ENCODE measurements around the gene TMCO2. TPM values are rescaled to one million over a fixed set of nuclear protein-coding genes. Genes with fewer than 3 reads are reported as not detected.

The TMCO2 gene
- total RNA-seq, 1 experiment from 2014 or later: not detected

DNA sequence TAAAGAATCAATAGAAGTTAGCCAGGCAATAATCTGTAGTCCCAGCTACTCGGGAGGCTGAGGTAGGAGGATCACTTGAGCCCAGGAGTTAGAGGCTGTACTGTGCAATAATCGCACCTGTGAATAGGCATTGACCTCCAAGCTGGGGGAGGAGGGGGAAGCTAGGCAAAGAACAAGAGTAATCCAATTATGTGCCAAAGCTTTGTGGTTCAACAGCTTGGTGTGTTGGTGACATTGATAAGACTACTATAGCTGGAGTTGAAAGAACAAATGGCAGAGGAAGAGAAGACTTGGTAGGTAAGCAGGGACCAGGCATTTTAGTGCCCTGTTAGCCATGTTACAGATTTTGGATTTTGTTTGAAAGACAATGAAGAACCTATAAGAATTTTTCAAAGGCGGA is 2.1 kb upstream of the TMCO2 start:
- RAD21 ChIA-PET (ENCODE audit: low non-redundant PET in 1 of 2, low total read pairs in 2 of 2, uncharacterized antibody in 2 of 2, unreplicated experiment in 2 of 2): no interaction called here
- DNase-seq (ENCODE audit: low read depth, low spot score): no peak

More for the DNA sequence above, 2.1 kb upstream of the TMCO2 start:
- CTCF ChIA-PET: no interaction called here
- no peaks in the 10 kb centered on the region for H3K9me3 ChIP-seq (ENCODE audit: control insufficient read depth in 1 of 2, insufficient read depth in 1 of 2, low read depth in 1 of 2, low read length in 2 of 2)
- POLR2A ChIA-PET: no interaction called here
- H3K9me2 ChIP-seq (ENCODE audit: insufficient read depth): no peaks in the 10 kb centered on the region
- no peak overlapping the region for H2AFZ ChIP-seq (ENCODE audit: low read depth, low read length, poor library complexity, severe bottlenecking)
- peak overlapping the region; percentile 38 for H3K4me2 ChIP-seq (ENCODE audit: low read length)
- TF ChIP-seq SP1 (IDR thresholded peaks at IDR 0.05; ENCODE audit: low read depth): no peak
- no peak for TF ChIP-seq YY1 (IDR thresholded peaks at IDR 0.05; ENCODE audit: extremely low read depth, insufficient replicate concordance, low read depth, low read length)
- TF ChIP-seq, protein P1, sequence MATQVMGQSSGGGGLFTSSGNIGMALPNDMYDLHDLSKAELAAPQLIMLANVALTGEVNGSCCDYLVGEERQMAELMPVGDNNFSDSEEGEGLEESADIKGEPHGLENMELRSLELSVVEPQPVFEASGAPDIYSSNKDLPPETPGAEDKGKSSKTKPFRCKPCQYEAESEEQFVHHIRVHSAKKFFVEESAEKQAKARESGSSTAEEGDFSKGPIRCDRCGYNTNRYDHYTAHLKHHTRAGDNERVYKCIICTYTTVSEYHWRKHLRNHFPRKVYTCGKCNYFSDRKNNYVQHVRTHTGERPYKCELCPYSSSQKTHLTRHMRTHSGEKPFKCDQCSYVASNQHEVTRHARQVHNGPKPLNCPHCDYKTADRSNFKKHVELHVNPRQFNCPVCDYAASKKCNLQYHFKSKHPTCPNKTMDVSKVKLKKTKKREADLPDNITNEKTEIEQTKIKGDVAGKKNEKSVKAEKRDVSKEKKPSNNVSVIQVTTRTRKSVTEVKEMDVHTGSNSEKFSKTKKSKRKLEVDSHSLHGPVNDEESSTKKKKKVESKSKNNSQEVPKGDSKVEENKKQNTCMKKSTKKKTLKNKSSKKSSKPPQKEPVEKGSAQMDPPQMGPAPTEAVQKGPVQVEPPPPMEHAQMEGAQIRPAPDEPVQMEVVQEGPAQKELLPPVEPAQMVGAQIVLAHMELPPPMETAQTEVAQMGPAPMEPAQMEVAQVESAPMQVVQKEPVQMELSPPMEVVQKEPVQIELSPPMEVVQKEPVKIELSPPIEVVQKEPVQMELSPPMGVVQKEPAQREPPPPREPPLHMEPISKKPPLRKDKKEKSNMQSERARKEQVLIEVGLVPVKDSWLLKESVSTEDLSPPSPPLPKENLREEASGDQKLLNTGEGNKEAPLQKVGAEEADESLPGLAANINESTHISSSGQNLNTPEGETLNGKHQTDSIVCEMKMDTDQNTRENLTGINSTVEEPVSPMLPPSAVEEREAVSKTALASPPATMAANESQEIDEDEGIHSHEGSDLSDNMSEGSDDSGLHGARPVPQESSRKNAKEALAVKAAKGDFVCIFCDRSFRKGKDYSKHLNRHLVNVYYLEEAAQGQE (IDR thresholded peaks at IDR 0.05; ENCODE audit: low read depth): no peak
- no peak for TF ChIP-seq TCF7L2 (IDR thresholded peaks at IDR 0.05; ENCODE audit: borderline replicate concordance, extremely low read depth, insufficient read depth, insufficient read length)
- TF ChIP-seq JUND (IDR thresholded peaks at IDR 0.05): no peak
- TF ChIP-seq, protein P2, sequence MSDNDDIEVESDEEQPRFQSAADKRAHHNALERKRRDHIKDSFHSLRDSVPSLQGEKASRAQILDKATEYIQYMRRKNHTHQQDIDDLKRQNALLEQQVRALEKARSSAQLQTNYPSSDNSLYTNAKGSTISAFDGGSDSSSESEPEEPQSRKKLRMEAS (IDR thresholded peaks at IDR 0.05): no peak
- TF ChIP-seq SIN3A (IDR thresholded peaks at IDR 0.05; ENCODE audit: low read depth): no peak
- TF ChIP-seq, protein P3, sequence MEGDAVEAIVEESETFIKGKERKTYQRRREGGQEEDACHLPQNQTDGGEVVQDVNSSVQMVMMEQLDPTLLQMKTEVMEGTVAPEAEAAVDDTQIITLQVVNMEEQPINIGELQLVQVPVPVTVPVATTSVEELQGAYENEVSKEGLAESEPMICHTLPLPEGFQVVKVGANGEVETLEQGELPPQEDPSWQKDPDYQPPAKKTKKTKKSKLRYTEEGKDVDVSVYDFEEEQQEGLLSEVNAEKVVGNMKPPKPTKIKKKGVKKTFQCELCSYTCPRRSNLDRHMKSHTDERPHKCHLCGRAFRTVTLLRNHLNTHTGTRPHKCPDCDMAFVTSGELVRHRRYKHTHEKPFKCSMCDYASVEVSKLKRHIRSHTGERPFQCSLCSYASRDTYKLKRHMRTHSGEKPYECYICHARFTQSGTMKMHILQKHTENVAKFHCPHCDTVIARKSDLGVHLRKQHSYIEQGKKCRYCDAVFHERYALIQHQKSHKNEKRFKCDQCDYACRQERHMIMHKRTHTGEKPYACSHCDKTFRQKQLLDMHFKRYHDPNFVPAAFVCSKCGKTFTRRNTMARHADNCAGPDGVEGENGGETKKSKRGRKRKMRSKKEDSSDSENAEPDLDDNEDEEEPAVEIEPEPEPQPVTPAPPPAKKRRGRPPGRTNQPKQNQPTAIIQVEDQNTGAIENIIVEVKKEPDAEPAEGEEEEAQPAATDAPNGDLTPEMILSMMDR (IDR thresholded peaks at IDR 0.05 in 2 of 3, conservative IDR thresholded peaks at IDR 0.05 in 1 of 3; ENCODE audit: borderline replicate concordance in 1 of 3, insufficient read depth in 1 of 3, low read depth in 2 of 3, low read length in 2 of 3): no peak
- no peak for ATAC-seq
- H3K4me1 ChIP-seq (ENCODE audit: control insufficient read depth in 1 of 2, insufficient read depth in 2 of 2, low read length in 2 of 2): peaks cover 18 to 42% of the 10 kb centered on the region in 2 experiments
- H4K20me1 ChIP-seq (ENCODE audit: insufficient read depth): no peaks in the 10 kb centered on the region
- no peak overlapping the region for H3K4me3 ChIP-seq (replicated peaks in 1 of 2; ENCODE audit: low read depth in 1 of 2, low read length in 2 of 2)
- H3K36me3 ChIP-seq (ENCODE audit: control insufficient read depth in 1 of 2, insufficient read depth in 2 of 2, low read length in 2 of 2): no peaks in the 10 kb centered on the region
- no TSS peak for BruUV-seq (replicated peaks)
- no peaks in the 10 kb centered on the region for H3K79me2 ChIP-seq (ENCODE audit: insufficient read depth, low read length)
- H3K9ac ChIP-seq (ENCODE audit: low read length): no peak overlapping the region
- no peaks in the 10 kb centered on the region for H3K27me3 ChIP-seq (ENCODE audit: insufficient read depth, low read length)
- H3K27ac ChIP-seq (ENCODE audit: low read depth, low read length): no peak overlapping the region
- intact Hi-C loops (cut with micrococcal nuclease): no loop called here
